ENCODE measurements around the gene PNMA6F. TPM values are rescaled to one million over a fixed set of nuclear protein-coding genes. Genes with fewer than 3 reads are reported as not detected.
"Not testable (repeated sequence)": the region's sequence is repeated elsewhere in the genome, so short reads cannot be mapped to it uniquely, and the experiment has no call there.

The PNMA6F gene
- total RNA-seq, 2 experiments from 2014 or later = not detected

GRCh38 chrX:153333821-153334653, 12.5 kb upstream of the PNMA6F start, which contains the start of gene ZNF275:
Gene ZNF275 (plus strand): TSS chrX:153334153. CDS start chrX:153336680, 2,527 bp downstream.
- intact Hi-C loops (cut with DNase I, micrococcal nuclease) = loop anchor here (1.0 to 10.0 kb wide), 7 partner anchors 136 to 1937 kb away; partner anchors contain the start of genes CCNQ (in 1 of the 2), HAUS7 (in 1 of the 2) and VMA21 (in 1 of the 2)
- Mint-ChIP-seq H3K9me3 (ENCODE audit: low read depth) (no peaks in the 10 kb centered on the region), H3K4me3 (peak within 1 kb of the TSS; percentile 80), H3K27ac (peak within 1 kb of the TSS; percentile 81), H3K4me1 (peaks cover 45% of the 10 kb centered on the region), H3K36me3 (ENCODE audit: low read depth) (peaks cover 25% of the 10 kb centered on the region), H3K27me3 (no peaks in the 10 kb centered on the region)
- ChIA-PET CTCF (interaction anchor here (0.6 kb wide), 1 partner anchor 84 kb away, joined by 3 read pairs; no protein-coding TSS in a partner anchor), POLR2A (no interaction called here)
- DNase-seq (peak; percentile 87), ATAC-seq (peak; percentile 93)

GRCh38 chrX:153333266-153333665, 11.7 kb upstream of the PNMA6F start:
- no peaks in the 10 kb centered on the region for H3K27me3 Mint-ChIP-seq
- no peak overlapping the region for H3K27ac Mint-ChIP-seq
- no peak for ATAC-seq
- H3K4me1 Mint-ChIP-seq = peaks cover 37% of the 10 kb centered on the region
- no peaks in the 10 kb centered on the region for H3K9me3 Mint-ChIP-seq (ENCODE audit: low read depth)
- intact Hi-C loops (cut with DNase I, micrococcal nuclease) = loop anchor here (5.0 to 10.0 kb wide), 5 partner anchors 174 to 1936 kb away; partner anchors contain the start of genes CCNQ (in 1 of the 2) and VMA21 (in 1 of the 2)
- H3K4me3 Mint-ChIP-seq = peak overlapping the region; percentile 80
- ChIA-PET POLR2A (no interaction called here), CTCF (no interaction called here)
- DNase-seq = no peak
- peaks cover 17% of the 10 kb centered on the region for H3K36me3 Mint-ChIP-seq (ENCODE audit: low read depth)

DNA sequence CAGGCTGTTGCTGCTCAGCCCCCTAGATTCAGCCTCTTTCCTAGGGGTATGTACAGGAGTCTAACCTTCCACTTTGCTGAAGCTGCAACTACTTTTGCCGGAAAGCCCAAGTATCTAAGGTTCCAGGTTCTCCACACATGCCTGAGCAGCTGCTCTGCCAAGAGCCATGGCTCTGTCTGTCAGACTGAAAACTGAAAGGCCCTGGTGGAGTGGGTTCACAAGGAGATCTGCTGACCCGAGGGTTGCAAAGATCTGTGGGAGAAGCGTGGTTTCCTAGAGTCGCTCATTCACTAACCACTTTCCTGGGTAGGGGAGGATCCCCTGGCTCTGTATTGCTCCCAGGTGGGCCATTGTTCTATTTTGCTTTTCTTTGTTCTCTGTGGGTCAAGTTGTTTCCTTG, 6.0 kb upstream of the PNMA6F start:
- Mint-ChIP-seq H3K4me3 (no peak overlapping the region), H3K9me3 (ENCODE audit: low read depth) (no peaks in the 10 kb centered on the region), H3K36me3 (ENCODE audit: low read depth) (no peaks in the 10 kb centered on the region), H3K27me3 (peaks cover 2% of the 10 kb centered on the region), H3K4me1 (peaks cover 5% of the 10 kb centered on the region), H3K27ac (no peak overlapping the region)
- POLR2A ChIA-PET = no interaction called here
- intact Hi-C loops (cut with DNase I, micrococcal nuclease) = no loop called here
- ATAC-seq (no peak), DNase-seq (no peak)
- CTCF ChIA-PET = no interaction called here

DNA sequence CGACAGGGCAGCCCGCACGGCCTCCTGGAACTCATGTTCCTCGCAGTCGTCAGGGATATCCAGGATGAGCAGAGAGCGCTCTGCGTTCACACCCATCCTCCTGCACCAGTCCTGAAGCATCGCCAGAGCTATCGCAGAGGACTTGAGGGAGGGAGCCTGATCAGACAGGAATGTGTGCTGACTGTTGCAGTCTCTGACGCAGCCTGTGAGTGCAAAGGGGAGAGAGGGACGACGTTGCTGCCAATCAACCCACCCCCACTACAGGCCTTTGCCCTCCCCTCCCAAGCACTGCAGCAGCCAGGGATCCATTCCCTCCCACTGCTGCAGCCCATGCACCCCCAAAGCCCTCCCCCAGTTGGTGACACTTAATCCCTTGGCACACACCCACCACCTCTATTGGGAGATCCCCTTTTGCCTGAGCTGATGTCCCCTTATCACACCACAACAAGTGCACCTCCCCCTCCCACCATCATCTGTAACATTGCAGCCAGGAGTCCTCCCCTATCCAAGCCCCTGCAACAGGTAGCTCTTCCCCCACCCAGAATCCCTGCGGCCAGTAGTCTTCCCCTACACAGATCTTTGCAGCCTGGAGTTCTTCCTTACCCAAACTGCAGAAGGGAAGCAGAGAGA, 897 bp downstream of the PNMA6F start:
- Mint-ChIP-seq H3K4me3 (no peak overlapping the region), H3K4me1 (peaks cover 5% of the 10 kb centered on the region), H3K36me3 (ENCODE audit: low read depth) (no peaks in the 10 kb centered on the region), H3K27ac (no peak overlapping the region), H3K27me3 (peaks cover 5% of the 10 kb centered on the region), H3K9me3 (ENCODE audit: low read depth) (no peaks in the 10 kb centered on the region)
- intact Hi-C loops (cut with DNase I, micrococcal nuclease) = no loop called here
- ATAC-seq = no peak
- ChIA-PET POLR2A (no interaction called here), CTCF (no interaction called here)
- DNase-seq = no peak

DNA sequence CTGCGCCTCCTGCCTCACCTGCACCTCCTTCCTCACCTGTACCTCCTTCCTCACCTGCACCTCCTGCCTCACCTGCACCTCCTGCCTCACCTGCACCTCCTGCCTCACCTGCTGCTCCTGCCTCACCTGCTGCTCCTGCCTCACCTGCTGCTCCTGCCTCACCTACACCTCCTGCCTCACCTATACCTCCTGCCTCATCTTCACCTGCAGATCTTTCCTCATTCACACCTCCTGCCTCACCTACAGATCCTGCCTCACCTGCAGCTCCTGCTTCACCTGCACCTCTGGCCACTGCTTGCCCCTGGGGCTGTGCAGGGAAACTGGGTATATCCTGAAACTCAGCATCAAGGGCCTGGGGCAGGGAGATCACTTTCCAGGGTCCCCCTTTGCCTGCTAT, 1.5 kb downstream of the PNMA6F start:
- CTCF ChIA-PET; H3K9me3 Mint-ChIP-seq (ENCODE audit: low read depth); DNase-seq; ATAC-seq; H3K4me3 Mint-ChIP-seq; H3K27ac Mint-ChIP-seq; intact Hi-C loops (cut with DNase I, micrococcal nuclease); H3K27me3 Mint-ChIP-seq; H3K36me3 Mint-ChIP-seq (ENCODE audit: low read depth); POLR2A ChIA-PET; H3K4me1 Mint-ChIP-seq: not testable (repeated sequence)

DNA sequence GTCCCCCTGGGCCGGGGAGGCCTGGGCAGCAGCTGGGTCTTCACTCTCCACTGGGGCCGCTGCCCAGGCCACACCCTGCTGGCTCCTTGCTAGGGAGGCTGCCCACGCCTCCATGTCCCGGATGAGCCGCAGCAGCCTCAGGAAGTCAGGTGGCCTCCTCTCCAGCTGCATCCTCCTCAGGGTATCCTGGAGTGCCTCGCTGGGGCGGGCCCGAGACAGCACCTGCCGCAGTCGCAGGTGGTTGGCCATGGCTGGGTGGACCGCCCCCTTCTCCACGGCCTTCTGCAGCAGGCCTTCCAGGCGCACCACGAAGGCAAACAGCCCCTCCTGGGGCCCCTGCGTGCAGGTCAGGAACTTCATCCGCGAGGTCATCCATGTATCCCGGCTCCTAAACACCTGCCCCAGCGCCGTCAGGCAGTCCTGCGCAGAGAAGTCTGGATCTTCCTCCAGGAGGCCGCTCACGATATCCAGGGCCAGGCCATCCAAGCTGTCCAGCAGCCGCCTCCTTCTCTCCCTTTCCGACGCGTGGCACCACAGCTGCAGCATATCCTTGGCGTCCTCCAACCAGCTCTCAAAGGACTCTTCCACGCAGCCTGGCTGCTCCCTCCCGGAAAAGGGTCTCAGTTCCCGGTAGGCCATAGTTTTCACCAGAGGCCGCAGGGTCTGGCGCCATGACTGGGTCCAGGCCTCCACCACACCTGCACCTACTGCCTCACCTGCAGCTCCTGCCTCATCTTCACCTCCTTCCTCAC, 2.1 kb downstream of the PNMA6F start:
- CTCF ChIA-PET = no interaction called here
- Mint-ChIP-seq H3K9me3 (ENCODE audit: low read depth) (no peaks in the 10 kb centered on the region), H3K4me1 (peaks cover 5% of the 10 kb centered on the region), H3K27me3 (peaks cover 3% of the 10 kb centered on the region), H3K27ac (no peak overlapping the region), H3K4me3 (no peak overlapping the region), H3K36me3 (ENCODE audit: low read depth) (no peaks in the 10 kb centered on the region)
- ATAC-seq (no peak), DNase-seq (no peak)
- POLR2A ChIA-PET = no interaction called here
- intact Hi-C loops (cut with DNase I, micrococcal nuclease) = no loop called here

DNA sequence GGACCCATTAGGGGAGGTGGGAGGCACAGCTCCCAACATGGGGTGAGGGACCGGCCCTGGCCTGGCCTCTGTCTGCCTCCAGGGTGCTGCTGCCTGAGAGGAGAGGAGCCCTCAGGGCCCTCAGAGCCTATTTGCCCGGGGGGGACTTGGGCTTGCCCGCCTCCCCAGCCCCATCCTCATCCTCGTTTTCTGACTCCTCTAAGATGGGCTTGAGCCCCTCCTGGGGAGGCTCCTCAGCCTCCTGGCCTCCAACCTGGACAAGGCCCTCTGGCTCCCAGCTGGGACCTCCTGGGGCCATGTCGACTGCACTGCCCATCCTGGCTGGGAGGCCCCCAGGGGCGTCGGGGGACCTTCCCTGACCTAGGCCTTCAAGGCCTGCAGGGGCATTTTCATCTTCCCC, 2.8 kb downstream of the PNMA6F start:
- Mint-ChIP-seq H3K9me3 (ENCODE audit: low read depth) (no peaks in the 10 kb centered on the region), H3K27ac (no peak overlapping the region), H3K4me1 (peaks cover under 1% of the 10 kb centered on the region), H3K4me3 (no peak overlapping the region), H3K36me3 (ENCODE audit: low read depth) (no peaks in the 10 kb centered on the region), H3K27me3 (peaks cover 3% of the 10 kb centered on the region)
- intact Hi-C loops (cut with DNase I, micrococcal nuclease) = no loop called here
- ATAC-seq (no peak), DNase-seq (no peak)
- POLR2A ChIA-PET = no interaction called here
- CTCF ChIA-PET = no interaction called here

DNA sequence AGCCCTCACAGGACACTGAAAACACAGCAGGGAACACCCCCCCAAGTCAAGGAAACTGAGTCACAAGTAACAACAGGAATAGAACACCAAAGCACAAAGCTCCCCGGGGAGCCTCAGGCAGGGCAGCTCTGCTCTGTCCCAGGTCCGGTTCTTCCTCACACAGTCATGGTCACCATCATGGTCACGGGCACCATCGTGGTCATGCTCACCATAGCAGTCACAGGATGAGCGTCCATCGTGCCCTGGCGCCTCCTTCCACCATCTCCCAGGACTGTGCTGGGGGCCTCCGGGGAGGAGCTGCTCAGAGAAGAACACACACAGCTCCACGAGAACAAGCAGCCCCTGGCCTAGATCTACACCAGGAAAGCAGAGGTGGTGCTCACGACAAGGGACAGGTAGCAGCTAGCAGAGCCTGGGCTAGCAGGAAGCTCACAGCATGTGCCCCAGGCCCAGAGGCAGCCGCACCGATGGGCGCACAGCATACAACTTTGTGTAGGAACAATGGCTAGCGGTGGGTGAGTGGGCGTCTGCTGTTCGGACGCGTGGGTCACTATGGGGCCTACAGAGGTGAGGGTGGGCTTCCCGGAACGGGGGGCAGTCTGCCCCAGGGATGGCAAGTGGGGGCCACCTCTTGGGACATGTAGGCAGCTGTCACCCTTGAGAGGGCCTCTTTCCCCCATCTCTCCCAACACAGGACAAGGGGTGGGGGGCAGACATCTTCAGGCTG, 3.4 kb downstream of the PNMA6F start:
- H3K36me3 Mint-ChIP-seq (ENCODE audit: low read depth) = no peaks in the 10 kb centered on the region
- no peak overlapping the region for H3K27ac Mint-ChIP-seq
- no peaks in the 10 kb centered on the region for H3K9me3 Mint-ChIP-seq (ENCODE audit: low read depth)
- H3K27me3 Mint-ChIP-seq = peaks cover 3% of the 10 kb centered on the region
- CTCF ChIA-PET = no interaction called here
- intact Hi-C loops (cut with DNase I, micrococcal nuclease) = no loop called here
- DNase-seq (no peak), ATAC-seq (no peak)
- POLR2A ChIA-PET = no interaction called here
- no peaks in the 10 kb centered on the region for H3K4me1 Mint-ChIP-seq
- H3K4me3 Mint-ChIP-seq = no peak overlapping the region

GRCh38 chrX:153317306-153317705, 4.3 kb downstream of the PNMA6F start:
- H3K9me3 Mint-ChIP-seq (ENCODE audit: low read depth) = no peaks in the 10 kb centered on the region
- CTCF ChIA-PET = no interaction called here
- no peak overlapping the region for H3K27ac Mint-ChIP-seq
- no peak for DNase-seq
- POLR2A ChIA-PET = no interaction called here
- peaks cover 3% of the 10 kb centered on the region for H3K27me3 Mint-ChIP-seq
- ATAC-seq = no peak
- intact Hi-C loops (cut with DNase I, micrococcal nuclease) = no loop called here
- H3K4me3 Mint-ChIP-seq = no peak overlapping the region
- H3K4me1 Mint-ChIP-seq = no peaks in the 10 kb centered on the region
- no peaks in the 10 kb centered on the region for H3K36me3 Mint-ChIP-seq (ENCODE audit: low read depth)

DNA sequence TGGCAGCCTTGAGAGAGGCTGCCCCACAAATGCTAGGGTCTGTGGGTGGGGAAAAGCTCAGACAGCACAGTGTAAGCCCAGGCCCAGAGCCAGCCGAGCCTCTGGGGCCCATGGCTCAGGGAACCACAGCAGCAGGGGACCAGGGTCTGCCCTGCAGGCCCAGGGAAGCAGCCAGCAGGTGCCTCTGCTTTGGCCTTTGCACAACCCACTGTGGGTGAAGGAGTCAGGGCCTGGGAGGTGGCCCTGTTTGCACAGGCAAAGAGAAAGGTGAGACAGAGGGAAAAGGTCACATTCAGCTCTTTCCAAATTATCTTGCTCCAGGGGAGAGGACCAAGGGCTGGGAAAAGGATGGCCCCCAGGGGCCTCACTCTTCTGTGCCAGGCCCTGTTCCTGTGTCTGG, 8.7 kb downstream of the PNMA6F start:
- CTCF ChIA-PET = no interaction called here
- Mint-ChIP-seq H3K4me1 (no peaks in the 10 kb centered on the region), H3K9me3 (ENCODE audit: low read depth) (no peaks in the 10 kb centered on the region), H3K27me3 (no peaks in the 10 kb centered on the region), H3K27ac (no peak overlapping the region), H3K4me3 (no peak overlapping the region), H3K36me3 (ENCODE audit: low read depth) (no peaks in the 10 kb centered on the region)
- intact Hi-C loops (cut with DNase I, micrococcal nuclease) = no loop called here
- DNase-seq (no peak), ATAC-seq (no peak)
- POLR2A ChIA-PET = no interaction called here

DNA sequence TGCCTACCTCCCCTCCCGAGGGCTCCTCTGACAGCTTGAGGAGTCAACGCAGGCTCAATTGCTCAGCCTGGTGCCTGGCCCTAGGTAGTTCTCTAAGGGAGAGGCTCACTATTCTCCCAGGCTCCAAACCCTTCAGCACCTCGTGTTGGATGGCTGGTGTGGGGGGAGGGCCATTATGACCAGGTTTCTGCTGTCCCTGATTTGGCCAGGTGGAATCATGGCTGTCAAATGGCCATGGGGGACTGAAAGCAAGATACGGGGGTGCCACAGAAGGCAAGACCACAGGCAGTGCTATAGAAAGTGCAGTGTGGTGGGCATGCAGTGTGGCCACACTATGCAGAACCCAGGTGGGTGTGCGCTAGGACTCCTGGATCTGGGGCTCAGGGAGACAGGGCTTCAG, 9.5 kb downstream of the PNMA6F start:
- ChIA-PET POLR2A (no interaction called here), CTCF (no interaction called here)
- intact Hi-C loops (cut with DNase I, micrococcal nuclease) = no loop called here
- Mint-ChIP-seq H3K36me3 (ENCODE audit: low read depth) (no peaks in the 10 kb centered on the region), H3K27ac (no peak overlapping the region), H3K9me3 (ENCODE audit: low read depth) (no peaks in the 10 kb centered on the region), H3K4me3 (no peak overlapping the region), H3K4me1 (no peaks in the 10 kb centered on the region), H3K27me3 (no peaks in the 10 kb centered on the region)
- no peak for ATAC-seq
- no peak for DNase-seq
